ENCODE results near the gene ARIH2. TPM values are rescaled to one million over a fixed set of nuclear protein-coding genes. Genes with fewer than 3 reads are reported as not detected.

Gene ARIH2
- total RNA-seq, 4 donors from 2014 or later: 78.9 to 109 (median 97.5) TPM

- WGBS: 79% methylated on average over 3 of the region's 3 CpGs
- H3K9me3 ChIP-seq: no peaks in the 10 kb centered on the region
- peaks cover 26 to 54% (median 42%) of the 10 kb centered on the region in 4 donors for H3K4me1 ChIP-seq
- no peak for DNase-seq (ENCODE audit: extremely low spot score)
- intact Hi-C loops (cut with DNase I): loop anchor here (10.0 kb wide), 1 partner anchor 85 kb away; the partner anchor contains the start of gene QRICH1
- H3K4me3 ChIP-seq: no peak overlapping the region
- TF ChIP-seq EP300 (IDR thresholded peaks at IDR 0.05): no peak
- no peak for TF ChIP-seq POLR2A (IDR thresholded peaks at IDR 0.05; ENCODE audit: low read depth)
- TF ChIP-seq CTCF (IDR thresholded peaks at IDR 0.05): no peak
- TF ChIP-seq POLR2AphosphoS5 (IDR thresholded peaks at IDR 0.05): no peak
- H3K27ac ChIP-seq (replicated peaks in 1 of 4): no peak overlapping the region
- H3K27me3 ChIP-seq: no peaks in the 10 kb centered on the region
- H3K36me3 ChIP-seq: peaks cover under 1 to 44% (median 32%) of the 10 kb centered on the region in 4 donors
These were observed 90.8 kb downstream of the ARIH2 start for GRCh38 chr3:49009396-49009795.

DNA sequence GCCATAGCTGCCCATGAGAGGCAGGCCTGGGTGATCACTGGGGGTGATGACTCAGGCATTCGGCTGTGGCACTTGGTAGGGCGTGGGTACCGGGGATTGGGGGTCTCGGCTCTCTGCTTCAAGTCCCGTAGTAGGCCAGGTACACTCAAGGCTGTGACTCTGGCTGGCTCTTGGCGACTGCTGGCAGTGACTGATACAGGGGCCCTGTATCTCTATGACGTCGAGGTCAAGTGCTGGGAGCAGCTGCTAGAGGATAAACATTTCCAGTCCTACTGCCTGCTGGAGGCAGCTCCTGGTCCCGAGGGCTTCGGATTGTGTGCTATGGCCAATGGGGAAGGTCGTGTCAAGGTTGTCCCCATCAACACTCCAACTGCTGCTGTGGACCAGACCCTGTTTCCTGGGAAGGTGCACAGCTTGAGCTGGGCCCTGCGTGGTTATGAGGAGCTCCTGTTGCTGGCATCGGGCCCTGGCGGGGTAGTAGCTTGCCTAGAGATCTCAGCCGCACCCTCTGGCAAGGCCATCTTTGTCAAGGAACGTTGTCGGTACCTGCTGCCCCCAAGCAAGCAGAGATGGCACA, 93.9 kb downstream of the ARIH2 start:
- Histone ChIP-seq H3K4me1 (peaks cover 23 to 52% (median 40%) of the 10 kb centered on the region in 4 donors), H3K27ac (replicated peaks in 1 of 4) (peak overlapping the region in 2 of 4 donors; percentile 10 to 28), H3K36me3 (peaks cover 17 to 63% (median 54%) of the 10 kb centered on the region in 4 donors), H3K9me3 (no peaks in the 10 kb centered on the region), H3K4me3 (no peak overlapping the region), H3K27me3 (no peaks in the 10 kb centered on the region)
- no peak for TF ChIP-seq POLR2A (IDR thresholded peaks at IDR 0.05; ENCODE audit: low read depth)
- TF ChIP-seq EP300 (IDR thresholded peaks at IDR 0.05): no peak
- no peak for TF ChIP-seq POLR2AphosphoS5 (IDR thresholded peaks at IDR 0.05)
- TF ChIP-seq CTCF (IDR thresholded peaks at IDR 0.05): no peak
- 30% methylated on average over 2 of the region's 17 CpGs for WGBS
- intact Hi-C loops (cut with DNase I): no loop called here
- no peak for DNase-seq (ENCODE audit: extremely low spot score)

DNA sequence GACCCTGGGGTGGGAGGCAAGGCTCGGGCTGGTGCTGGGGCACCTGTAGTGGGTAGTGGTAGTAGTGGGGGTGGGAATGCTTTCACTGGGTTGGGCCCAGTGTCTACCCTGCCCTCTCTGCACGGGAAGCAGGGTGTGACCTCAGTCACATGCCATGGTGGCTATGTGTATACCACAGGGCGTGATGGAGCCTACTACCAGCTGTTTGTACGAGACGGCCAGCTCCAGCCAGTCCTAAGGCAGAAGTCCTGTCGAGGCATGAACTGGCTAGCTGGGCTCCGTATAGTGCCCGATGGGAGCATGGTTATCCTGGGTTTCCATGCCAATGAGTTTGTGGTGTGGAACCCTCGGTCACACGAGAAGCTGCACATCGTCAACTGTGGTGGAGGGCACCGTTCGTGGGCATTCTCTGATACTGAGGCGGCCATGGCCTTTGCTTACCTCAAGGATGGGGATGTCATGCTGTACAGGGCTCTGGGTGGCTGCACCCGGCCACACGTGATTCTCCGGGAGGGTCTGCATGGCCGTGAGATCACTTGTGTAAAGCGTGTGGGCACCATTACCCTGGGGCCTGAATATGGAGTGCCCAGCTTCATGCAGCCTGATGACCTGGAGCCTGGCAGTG, 94.6 kb downstream of the ARIH2 start:
- Histone ChIP-seq H3K36me3 (peaks cover 17 to 63% (median 54%) of the 10 kb centered on the region in 4 donors), H3K9me3 (no peaks in the 10 kb centered on the region), H3K27ac (replicated peaks in 1 of 4) (peak overlapping the region in 1 of 4 donors; percentile 10), H3K27me3 (no peaks in the 10 kb centered on the region), H3K4me3 (no peak overlapping the region), H3K4me1 (peaks cover 23 to 52% (median 40%) of the 10 kb centered on the region in 4 donors)
- TF ChIP-seq CTCF (IDR thresholded peaks at IDR 0.05) (no peak), EP300 (IDR thresholded peaks at IDR 0.05) (no peak), POLR2A (IDR thresholded peaks at IDR 0.05; ENCODE audit: low read depth) (no peak), POLR2AphosphoS5 (IDR thresholded peaks at IDR 0.05) (no peak)
- intact Hi-C loops (cut with DNase I): no loop called here
- DNase-seq (ENCODE audit: extremely low spot score): no peak
- WGBS: 90% methylated on average over 6 of the region's 19 CpGs

- DNase-seq (ENCODE audit: extremely low spot score): no peak
- H3K9me3 ChIP-seq: no peaks in the 10 kb centered on the region
- peaks cover 17 to 60% (median 54%) of the 10 kb centered on the region in 4 donors for H3K36me3 ChIP-seq
- no peaks in the 10 kb centered on the region for H3K27me3 ChIP-seq
- no peak overlapping the region for H3K4me3 ChIP-seq
- intact Hi-C loops (cut with DNase I): no loop called here
- H3K4me1 ChIP-seq: peaks cover 24 to 49% (median 37%) of the 10 kb centered on the region in 4 donors
- WGBS: 72% methylated on average over 9 of the region's 24 CpGs
- no peak overlapping the region for H3K27ac ChIP-seq (replicated peaks in 1 of 4)
- TF ChIP-seq CTCF (IDR thresholded peaks at IDR 0.05) (peak; percentile 28 to 57 (median 34)), POLR2A (IDR thresholded peaks at IDR 0.05; ENCODE audit: low read depth) (no peak)
These were observed 95.4 kb downstream of the ARIH2 start for GRCh38 chr3:49013738-49014660.

Measured in esophagus muscularis mucosa (tissue), 4 donors.